K562 (cell line): Measurements from ENCODE around the gene EDDM13.
"Not testable (repeated sequence)": the region's sequence is repeated elsewhere in the genome, so short reads cannot be mapped to it uniquely, and the experiment has no call there.

Experiments used
- GATA2 ChIP-seq: sonication (generic); formaldehyde crosslinking; IDR thresholded peaks from 2 replicates; pipeline ENCODE4 v1.4.0; 2020; ENCODE audit warnings: mild to moderate bottlenecking, missing genetic modification reagents
- GTF2A2 ChIP-seq: IDR thresholded peaks from 2 replicates; pipeline ENCODE4 v1.6.1; 2016; ENCODE audit warnings: mild to moderate bottlenecking, missing genetic modification characterization, missing compliant biosample characterization
- KDM4B ChIP-seq, 2 experiments: fragments of 450-650 bp in 1 of 2; sonication (generic) in 1 of 2; IDR thresholded peaks; 2 replicates each; pipeline ENCODE4 v1.6.1; 2016 to 2017; ENCODE audit warnings: borderline replicate concordance in 2 of 2, antibody characterized with exemption in 1 of 2, low read depth in 1 of 2, mild to moderate bottlenecking in 1 of 2
- MTA3 ChIP-seq: fragments of 450-650 bp; formaldehyde crosslinking; IDR thresholded peaks from 2 replicates; pipeline ENCODE4 v1.6.1; 2017; ENCODE audit warnings: mild to moderate bottlenecking, borderline replicate concordance
- MXD1 ChIP-seq: fragments of 250-450 bp; sonication (Bioruptor Pico); IDR thresholded peaks from 2 replicates; pipeline ENCODE4 v1.8.0; 2021; ENCODE audit warnings: borderline replicate concordance, mild to moderate bottlenecking, moderate library complexity; ENCODE audit not compliant: poor library complexity, severe bottlenecking
- MYC ChIP-seq, 2 experiments: fragments of 250-450 bp in 1 of 2; sonication (Bioruptor Pico) in 1 of 2; IDR thresholded peaks; 2 replicates each; pipeline versions ENCODE4 v1.5.1 to v1.6.1; 2012 to 2021; ENCODE audit warnings: low read depth in 2 of 2, borderline replicate concordance in 1 of 2, improper control_type of control experiment in 1 of 2, low read length in 1 of 2, mild to moderate bottlenecking in 1 of 2, moderate library complexity in 1 of 2
- TF ChIP-seq, protein P1 (sequence below): fragments of 250-450 bp; sonication (Bioruptor Pico); IDR thresholded peaks from 2 replicates; pipeline ENCODE4 v1.4.0; 2020

- TF ChIP-seq, protein P1, sequence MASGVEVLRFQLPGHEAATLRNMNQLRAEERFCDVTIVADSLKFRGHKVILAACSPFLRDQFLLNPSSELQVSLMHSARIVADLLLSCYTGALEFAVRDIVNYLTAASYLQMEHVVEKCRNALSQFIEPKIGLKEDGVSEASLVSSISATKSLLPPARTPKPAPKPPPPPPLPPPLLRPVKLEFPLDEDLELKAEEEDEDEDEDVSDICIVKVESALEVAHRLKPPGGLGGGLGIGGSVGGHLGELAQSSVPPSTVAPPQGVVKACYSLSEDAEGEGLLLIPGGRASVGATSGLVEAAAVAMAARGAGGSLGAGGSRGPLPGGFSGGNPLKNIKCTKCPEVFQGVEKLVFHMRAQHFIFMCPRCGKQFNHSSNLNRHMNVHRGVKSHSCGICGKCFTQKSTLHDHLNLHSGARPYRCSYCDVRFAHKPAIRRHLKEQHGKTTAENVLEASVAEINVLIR (CRISPR knock-in tag) = not testable (repeated sequence)
- not testable (repeated sequence) for TF ChIP-seq MXD1 (CRISPR knock-in tag); KDM4B (IDR thresholded peaks at IDR 0.05; ENCODE audit: borderline replicate concordance in 2 of 2, low read depth in 1 of 2); GTF2A2 (tag); MTA3; MYC (IDR thresholded peaks at IDR 0.05; ENCODE audit: low read depth, low read length); MYC (CRISPR knock-in tag; IDR thresholded peaks at IDR 0.05; ENCODE audit: borderline replicate concordance, low read depth); GATA2
Measured at GRCh38 chr19:56337077-56337476, 64.5 kb downstream of the EDDM13 start.
